Middle frontal gyrus (tissue), 1 donor: ENCODE data around the gene PPP1R12A.
"Not testable (repeated sequence)": the region's sequence is repeated elsewhere in the genome, so short reads cannot be mapped to it uniquely, and the experiment has no call there.

Source experiments
- DNase-seq: peaks from one replicate; pipeline ENCODE4 v3.0.0-alpha.2; 2015; ENCODE audit warnings: low spot score; ENCODE audit errors: extremely low spot score

PPP1R12A gene

GRCh38 chr12:79895071-79895470 is 39.8 kb downstream of the PPP1R12A start:
- DNase-seq = no peak

GRCh38 chr12:79891506-79892162 is 43.3 kb downstream of the PPP1R12A start:
- no peak for DNase-seq

GRCh38 chr12:79887890-79888289 is 47.0 kb downstream of the PPP1R12A start:
- no peak for DNase-seq

- no peak for DNase-seq
Observed at GRCh38 chr12:79886917-79887519, 47.9 kb downstream of the PPP1R12A start.

GRCh38 chr12:79885911-79886490 is 48.9 kb downstream of the PPP1R12A start:
- DNase-seq = no peak

GRCh38 chr12:79884401-79885006 is 50.4 kb downstream of the PPP1R12A start:
- no peak for DNase-seq

GRCh38 chr12:79883216-79883615 is 51.7 kb downstream of the PPP1R12A start:
- no peak for DNase-seq

- DNase-seq = no peak
Observed at GRCh38 chr12:79881351-79881750, 53.5 kb downstream of the PPP1R12A start.

- DNase-seq = not testable (repeated sequence)
Observed at GRCh38 chr12:79878506-79878905, 56.4 kb downstream of the PPP1R12A start.

- DNase-seq = no peak
Observed at GRCh38 chr12:79877246-79877645, 57.7 kb downstream of the PPP1R12A start.

- DNase-seq = no peak
Observed at GRCh38 chr12:79874665-79875064, 60.2 kb downstream of the PPP1R12A start.

GRCh38 chr12:79873201-79873600 is 61.7 kb downstream of the PPP1R12A start:
- no peak for DNase-seq

GRCh38 chr12:79871621-79872020 is 63.3 kb downstream of the PPP1R12A start:
- DNase-seq = no peak

- no peak for DNase-seq
Observed at GRCh38 chr12:79870916-79871315, 64.0 kb downstream of the PPP1R12A start.

GRCh38 chr12:79859646-79860045 is 75.3 kb downstream of the PPP1R12A start:
- no peak for DNase-seq

GRCh38 chr12:79858518-79858917 is 76.4 kb downstream of the PPP1R12A start:
- DNase-seq = no peak

- no peak for DNase-seq
Observed at GRCh38 chr12:79857675-79858074, 77.2 kb downstream of the PPP1R12A start.

- no peak for DNase-seq
Observed at GRCh38 chr12:79850610-79851299, 84.1 kb downstream of the PPP1R12A start.

GRCh38 chr12:79848339-79848738 is 86.6 kb downstream of the PPP1R12A start:
- DNase-seq = no peak

- DNase-seq = no peak
Observed at GRCh38 chr12:79847417-79847816, 87.5 kb downstream of the PPP1R12A start.

- no peak for DNase-seq
Observed at GRCh38 chr12:79844693-79845092, 90.2 kb downstream of the PPP1R12A start.

GRCh38 chr12:79843978-79844377 is 90.9 kb downstream of the PPP1R12A start:
- no peak for DNase-seq
